Suprapubic skin (tissue), 4 donors: Measurements from ENCODE around the gene STMP1. TPM values are rescaled to one million over a fixed set of nuclear protein-coding genes. Genes with fewer than 3 reads are reported as not detected.

ENCODE experiments used
- DNase-seq, 2 donors: peaks; one replicate each; pipeline ENCODE4 v3.0.0-alpha.2; 2019; ENCODE audit warnings: low spot score in 2 of 2
- H3K27ac ChIP-seq: fragments of 200-600 bp; sonication (generic); one replicate; pipeline ENCODE4 v1.5.1; 2019
- H3K27me3 ChIP-seq: fragments of 200-600 bp; sonication (generic); one replicate; pipeline ENCODE4 v1.5.1; 2019
- H3K36me3 ChIP-seq: fragments of 200-600 bp; sonication (generic); one replicate; pipeline ENCODE4 v1.5.1; 2019
- H3K4me1 ChIP-seq: fragments of 200-600 bp; sonication (generic); one replicate; pipeline ENCODE4 v1.5.1; 2019
- H3K4me3 ChIP-seq: fragments of 200-600 bp; sonication (generic); one replicate; pipeline ENCODE4 v1.5.1; 2019; ENCODE audit warnings: mild to moderate bottlenecking
- H3K9me3 ChIP-seq: fragments of 200-600 bp; sonication (generic); one replicate; pipeline ENCODE4 v1.5.1; 2019
- CTCF ChIP-seq, 2 donors: fragments of 200-600 bp in 1 of 2; fragments of 450-650 bp in 1 of 2; sonication (generic) in 1 of 2; IDR thresholded peaks; one replicate each; pipeline ENCODE4 v1.5.1; 2016 to 2019; ENCODE audit warnings: antibody characterized with exemption in 2 of 2, mild to moderate bottlenecking in 1 of 2, moderate library complexity in 1 of 2
- EP300 ChIP-seq: sonication (generic); formaldehyde crosslinking; IDR thresholded peaks from one replicate; pipeline ENCODE4 v1.6.1; 2017; ENCODE audit warnings: antibody characterized with exemption
- POLR2A ChIP-seq, 2 donors: fragments of 450-650 bp; IDR thresholded peaks; one replicate each; pipeline ENCODE4 v1.6.1; 2017; ENCODE audit warnings: antibody characterized with exemption in 2 of 2, mild to moderate bottlenecking in 2 of 2, moderate library complexity in 2 of 2
- POLR2AphosphoS5 ChIP-seq, 3 donors: sonication (generic); formaldehyde crosslinking; IDR thresholded peaks; one replicate each; pipeline ENCODE4 v1.6.1; 2017; ENCODE audit warnings: antibody characterized with exemption in 3 of 3
- WGBS: methylation state at CpG from one replicate; pipeline ENCODE4 v1.1.5; 2018; 5-methylcytosine and 5-hydroxymethylcytosine counted together
- total RNA-seq, 4 donors: library from RNA; depleted of rRNA; stranded (reverse); fragments of >200 nt; gene quantifications; one replicate each; pipeline ENCODE4 v1.1.0, GENCODE V29; 2016

The STMP1 gene
- total RNA-seq, 4 donors from 2014 or later, result 15.0 to 24.7 (median 16.3) TPM

- peaks cover 7% of the 10 kb centered on the region for H3K4me1 ChIP-seq
- no peaks in the 10 kb centered on the region for H3K9me3 ChIP-seq
- no peaks in the 10 kb centered on the region for H3K27me3 ChIP-seq
- no peaks in the 10 kb centered on the region for H3K36me3 ChIP-seq
- 97% methylated on average over 21 of the region's 21 CpGs for WGBS
- H3K4me3 ChIP-seq, result no peak overlapping the region
- no peak overlapping the region for H3K27ac ChIP-seq
- no peak for DNase-seq
- TF ChIP-seq POLR2AphosphoS5 (IDR thresholded peaks at IDR 0.05), result no peak
- TF ChIP-seq CTCF (IDR thresholded peaks at IDR 0.05), result no peak
- no peak for TF ChIP-seq POLR2A (IDR thresholded peaks at IDR 0.05)
- no peak for TF ChIP-seq EP300
These were observed 59.0 kb downstream of the STMP1 start for GRCh38 chr7:135721198-135721820.

- no peak overlapping the region for H3K27ac ChIP-seq
- WGBS, result 57% methylated on average over 7 of the region's 7 CpGs
- H3K4me3 ChIP-seq, result no peak overlapping the region
- TF ChIP-seq CTCF (IDR thresholded peaks at IDR 0.05), result no peak
- TF ChIP-seq POLR2A (IDR thresholded peaks at IDR 0.05), result no peak
- TF ChIP-seq EP300, result no peak
- TF ChIP-seq POLR2AphosphoS5 (IDR thresholded peaks at IDR 0.05), result no peak
- H3K4me1 ChIP-seq, result no peaks in the 10 kb centered on the region
- no peak for DNase-seq
- H3K9me3 ChIP-seq, result no peaks in the 10 kb centered on the region
- H3K36me3 ChIP-seq, result no peaks in the 10 kb centered on the region
- H3K27me3 ChIP-seq, result no peaks in the 10 kb centered on the region
These were observed 61.1 kb downstream of the STMP1 start for GRCh38 chr7:135723411-135723810.

Other genes starting within 250 kb of the STMP1 start
- gene CNOT4, start 152.4 kb upstream of the STMP1 start, total RNA-seq, result 10 to 100 TPM; 17.2 to 32.3 (median 22.6) TPM
- 10 to 100 TPM; 36.9 to 53.1 (median 41.3) TPM for gene NUP205, start 104.6 kb upstream of the STMP1 start, total RNA-seq
- gene SLC13A4, start 65.7 kb downstream of the STMP1 start, total RNA-seq, result 1 to 10 TPM in 1 of 4 donors, under 1 TPM in 3; 0.15 to 1.9 (median 0.51) TPM
- gene FAM180A, start 86.3 kb downstream of the STMP1 start, total RNA-seq, result 1 to 10 TPM; 2.3 to 5.8 (median 4.9) TPM